OCI-LY7 (cell line): ENCODE data around the gene ZNF566. TPM values are rescaled to one million over a fixed set of nuclear protein-coding genes. Genes with fewer than 3 reads are reported as not detected.

Experiments
- BruUV-seq: library from RNA; stranded (reverse); fragments of 400-500 nt; replicated peaks from 2 replicates; lab custom pipeline; 2021; lab: Mats Ljungman, UMichigan
- CTCF ChIA-PET: fragments of 300-600 bp; sonication (Branson Sonifier 250); formaldehyde crosslinking; loops from one replicate; lab custom pipeline; 2022; ENCODE audit warnings: antibody characterized with exemption; ENCODE audit not compliant: unreplicated experiment; lab: Charles Lee
- POLR2A ChIA-PET: fragments of 300-600 bp; sonication (Branson Sonifier 250); formaldehyde crosslinking; loops from one replicate; lab custom pipeline; 2022; ENCODE audit warnings: antibody characterized with exemption; lab: Charles Lee
- DNase-seq: peaks from one replicate; pipeline ENCODE4 v3.0.0-alpha.2; 2015; ENCODE audit warnings: low spot score
- H2AFZ ChIP-seq: fragments of 200-600 bp; sonication (generic), shearing (Covaris generic); 2 replicates; pipeline ENCODE4 v1.6.1; 2014; ENCODE audit warnings: mild to moderate bottlenecking, antibody characterized with exemption, low read length, moderate library complexity
- H3K27ac ChIP-seq: fragments of 200-600 bp; sonication (generic); 2 replicates; pipeline ENCODE4 v1.5.1; 2014; ENCODE audit warnings: mixed run types, low read depth, mild to moderate bottlenecking, moderate library complexity, low read length, inconsistent platforms; ENCODE audit not compliant: poor library complexity, severe bottlenecking
- H3K36me3 ChIP-seq: fragments of 200-600 bp; sonication (generic); 2 replicates; pipeline ENCODE4 v1.6.1; 2014; ENCODE audit warnings: mild to moderate bottlenecking, antibody characterized with exemption, low read length, moderate library complexity, mixed read lengths; ENCODE audit not compliant: insufficient read depth
- H3K4me1 ChIP-seq: fragments of 200-600 bp; sonication (generic); 2 replicates; pipeline ENCODE4 v1.5.1; 2014; ENCODE audit warnings: mild to moderate bottlenecking, low read length; ENCODE audit not compliant: insufficient read depth, poor library complexity, severe bottlenecking
- H3K4me2 ChIP-seq: fragments of 200-600 bp; sonication (generic); 2 replicates; pipeline ENCODE4 v1.6.1; 2014; ENCODE audit warnings: mild to moderate bottlenecking, low read length
- H3K4me3 ChIP-seq: fragments of 200-600 bp; sonication (generic); 2 replicates; pipeline ENCODE4 v1.5.1; 2014; ENCODE audit warnings: mild to moderate bottlenecking, low read depth, low read length; ENCODE audit not compliant: poor library complexity, severe bottlenecking
- H3K79me2 ChIP-seq: fragments of 200-600 bp; sonication (generic); 2 replicates; pipeline ENCODE4 v1.6.1; 2016; ENCODE audit warnings: low read depth, mild to moderate bottlenecking, low read length, moderate library complexity, mixed read lengths; ENCODE audit not compliant: insufficient read depth
- H3K9me2 ChIP-seq: fragments of 200-600 bp; sonication (generic); 2 replicates; pipeline ENCODE4 v1.6.1; 2016; ENCODE audit warnings: mild to moderate bottlenecking, low read length, mixed read lengths; ENCODE audit not compliant: insufficient read depth
- H3K9me3 ChIP-seq: fragments of 200-600 bp; sonication (generic); 2 replicates; pipeline ENCODE4 v1.6.1; 2014; ENCODE audit warnings: mild to moderate bottlenecking, mixed run types, low read length, mixed read lengths
- H4K20me1 ChIP-seq: fragments of 200-600 bp; sonication (generic); 2 replicates; pipeline ENCODE4 v1.6.1; 2014; ENCODE audit warnings: mild to moderate bottlenecking, antibody characterized with exemption, low read length, moderate library complexity, mixed read lengths; ENCODE audit not compliant: insufficient read depth
- CTCF ChIP-seq: fragments of 200-600 bp; sonication (generic); conservative IDR thresholded peaks from 2 replicates; pipeline ENCODE4 v1.5.1; 2014; ENCODE audit warnings: mild to moderate bottlenecking, antibody characterized with exemption, low read length, moderate library complexity, mixed read lengths
- EZH2phosphoT487 ChIP-seq: fragments of 200-600 bp; sonication (generic); IDR thresholded peaks from 2 replicates; pipeline ENCODE4 v1.6.1; 2018; ENCODE audit warnings: low read depth, borderline replicate concordance, mild to moderate bottlenecking, mixed run types, antibody characterized with exemption, low read length, moderate library complexity, mixed read lengths
- intact Hi-C: fragments of 100-400 bp; cut with micrococcal nuclease; formaldehyde crosslinking; loops from one replicate; pipeline ENCODE4 v1.10.0; 2022; ENCODE audit not compliant: unreplicated experiment
- total RNA-seq, 2 experiments: library from RNA; depleted of rRNA in 1 of 2; stranded (reverse); fragments of >200 nt in 1 of 2; shearing (Covaris generic) in 1 of 2; gene quantifications; 2 replicates each; pipeline ENCODE4 v1.2.3, GENCODE V29; 2014 to 2022

Gene ZNF566
- total RNA-seq, 2 experiments from 2014 or later: 16.1 to 17.3 TPM

- no peaks in the 10 kb centered on the region for H4K20me1 ChIP-seq
- H3K9me2 ChIP-seq: no peaks in the 10 kb centered on the region
- ChIA-PET POLR2A (interaction anchor here (0.6 kb wide), 2 partner anchors 20 to 48 kb away, joined by 5 to 6 read pairs; no protein-coding TSS in a partner anchor), CTCF (no interaction called here)
- no peak overlapping the region for H3K4me3 ChIP-seq
- no peak overlapping the region for H2AFZ ChIP-seq
- no peaks in the 10 kb centered on the region for H3K79me2 ChIP-seq
- H3K4me1 ChIP-seq: no peaks in the 10 kb centered on the region
- peak; percentile 39 for DNase-seq
- no TSS peak for BruUV-seq
- intact Hi-C loops: no loop called here
- TF ChIP-seq CTCF (no peak), EZH2phosphoT487 (no peak)
- H3K27ac ChIP-seq: no peak overlapping the region
- no peaks in the 10 kb centered on the region for H3K9me3 ChIP-seq
- no peak overlapping the region for H3K4me2 ChIP-seq
- H3K36me3 ChIP-seq: no peaks in the 10 kb centered on the region
Observed at GRCh38 chr19:36436531-36436930, 52.8 kb downstream of the ZNF566 start.

- DNase-seq: no peak
- H3K9me2 ChIP-seq: no peaks in the 10 kb centered on the region
- no TSS peak for BruUV-seq
- H2AFZ ChIP-seq: no peak overlapping the region
- H3K79me2 ChIP-seq: no peaks in the 10 kb centered on the region
- peaks cover 4% of the 10 kb centered on the region for H3K4me1 ChIP-seq
- H4K20me1 ChIP-seq: no peaks in the 10 kb centered on the region
- CTCF ChIA-PET: no interaction called here
- H3K9me3 ChIP-seq: 0 out of 2 replicates have a peak, but pooled peaks cover 4% of the 10 kb centered on the region
- intact Hi-C loops: no loop called here
- TF ChIP-seq EZH2phosphoT487 (no peak), CTCF (no peak)
- H3K36me3 ChIP-seq: no peaks in the 10 kb centered on the region
- H3K4me3 ChIP-seq: no peak overlapping the region
- POLR2A ChIA-PET: interaction anchor here (0.6 kb wide), 1 partner anchor 33 kb away, joined by 7 read pairs; no protein-coding TSS in a partner anchor
- H3K4me2 ChIP-seq: no peak overlapping the region
- no peak overlapping the region for H3K27ac ChIP-seq
Observed at GRCh38 chr19:36423925-36424324, 65.4 kb downstream of the ZNF566 start.

- BruUV-seq: no TSS peak
- no peak overlapping the region for H3K27ac ChIP-seq
- no peaks in the 10 kb centered on the region for H4K20me1 ChIP-seq
- peaks cover 13% of the 10 kb centered on the region for H3K79me2 ChIP-seq
- ChIA-PET POLR2A (no interaction called here), CTCF (no interaction called here)
- H3K9me2 ChIP-seq: no peaks in the 10 kb centered on the region
- H3K4me2 ChIP-seq: no peak overlapping the region
- H3K36me3 ChIP-seq: no peaks in the 10 kb centered on the region; the same call in 1 of the 2 replicates
- H3K4me1 ChIP-seq: peaks cover 15% of the 10 kb centered on the region
- no peak for TF ChIP-seq EZH2phosphoT487
- no peak for TF ChIP-seq CTCF
- DNase-seq: no peak
- H2AFZ ChIP-seq: no peak overlapping the region
- H3K9me3 ChIP-seq: 0 out of 2 replicates have a peak, but pooled peaks cover 4% of the 10 kb centered on the region
- intact Hi-C loops: no loop called here
- H3K4me3 ChIP-seq: no peak overlapping the region
Observed at GRCh38 chr19:36421749-36422481, 67.4 kb downstream of the ZNF566 start.
